ENCODE measurements around the gene UBASH3A. TPM values are rescaled to one million over a fixed set of nuclear protein-coding genes. Genes with fewer than 3 reads are reported as not detected.
A peak's percentile ranks its signal among the peaks of the same experiment; 100 is the strongest.

The UBASH3A gene
- total and polyA plus RNA-seq, 2 donors (not counting 1 experiment from before 2014, with no cell fraction given): 0.12 to 0.33 TPM

GRCh38 chr21:42453986-42454570 lies 50.4 kb downstream of the UBASH3A start:
- no peaks in the 10 kb centered on the region for H3K79me2 ChIP-seq (ENCODE audit: control insufficient read depth, insufficient read depth, low read length)
- H2AFZ ChIP-seq (ENCODE audit: insufficient read depth, low read depth, low read length, poor library complexity, severe bottlenecking): no peak overlapping the region
- TF ChIP-seq CTCF (IDR thresholded peaks at IDR 0.05) (no peak), EZH2 (IDR thresholded peaks at IDR 0.05; ENCODE audit: borderline replicate concordance, insufficient read depth, low read depth, low read length, poor library complexity, severe bottlenecking) (no peak)
- Mint-ChIP-seq H3K9me3 (ENCODE audit: insufficient read depth) (no peaks in the 10 kb centered on the region), H3K27ac (no peak overlapping the region), H3K4me3 (no peak overlapping the region), H3K27me3 (no peaks in the 10 kb centered on the region), H3K4me1 (peaks cover 6% of the 10 kb centered on the region)
- no peaks in the 10 kb centered on the region for H3K36me3 ChIP-seq (replicated peaks in 1 of 2; ENCODE audit: control extremely low read depth in 1 of 2, control insufficient read depth in 1 of 2, extremely low read depth in 1 of 2, insufficient read depth in 2 of 2, low read length in 1 of 2)
- intact Hi-C loops (cut with micrococcal nuclease): no loop called here
- H3K9me3 ChIP-seq (ENCODE audit: control extremely low read depth in 1 of 3, control insufficient read depth in 2 of 3, insufficient read depth in 1 of 3, low read length in 2 of 3): no peaks in the 10 kb centered on the region
- ChIA-PET POLR2A (no interaction called here), CTCF (interaction anchor here (0.8 to 3.5 kb wide), 3 partner anchors 82 to 287 kb away, joined by 3 to 16 read pairs (median 3); no protein-coding TSS in a partner anchor)
- no peak overlapping the region for H3K27ac ChIP-seq (ENCODE audit: low read length in 2 of 2)
- WGBS (ENCODE audit: insufficient coverage): 97% methylated on average over 15 of the region's 19 CpGs
- H4K20me1 ChIP-seq (ENCODE audit: control insufficient read depth, insufficient read depth, low read length, poor library complexity, severe bottlenecking): no peaks in the 10 kb centered on the region
- ATAC-seq (ENCODE audit: low read depth) (no peak), DNase-seq (no peak)
- peaks cover 0 to 9% of the 10 kb centered on the region in 2 donors for H3K4me1 ChIP-seq (ENCODE audit: control insufficient read depth in 2 of 2, insufficient read depth in 2 of 2, low read length in 2 of 2)
- peaks cover 0 to 12% (median 2%) of the 10 kb centered on the region in 4 experiments for H3K27me3 ChIP-seq (replicated peaks in 1 of 4; ENCODE audit: control extremely low read depth in 1 of 4, control insufficient read depth in 3 of 4, insufficient read depth in 4 of 4, low read length in 3 of 4)
- H3K4me3 ChIP-seq (ENCODE audit: control extremely low read depth in 1 of 5, extremely low read depth in 1 of 5, insufficient read depth in 1 of 5, low read depth in 2 of 5, low read length in 4 of 5): no peak overlapping the region
- no peak overlapping the region for H3K4me2 ChIP-seq (replicated peaks; ENCODE audit: low read depth, low read length, poor library complexity, severe bottlenecking)
- no peak overlapping the region for H3K9ac ChIP-seq (ENCODE audit: low read length)

GRCh38 chr21:42454786-42455185 lies 51.1 kb downstream of the UBASH3A start:
- TF ChIP-seq CTCF (IDR thresholded peaks at IDR 0.05): no peak
- TF ChIP-seq EZH2 (IDR thresholded peaks at IDR 0.05; ENCODE audit: borderline replicate concordance, insufficient read depth, low read depth, low read length, poor library complexity, severe bottlenecking): no peak
- intact Hi-C loops (cut with micrococcal nuclease): no loop called here
- Histone ChIP-seq H4K20me1 (ENCODE audit: control insufficient read depth, insufficient read depth, low read length, poor library complexity, severe bottlenecking) (no peaks in the 10 kb centered on the region), H3K9me3 (ENCODE audit: control extremely low read depth in 1 of 3, control insufficient read depth in 2 of 3, insufficient read depth in 1 of 3, low read length in 2 of 3) (no peaks in the 10 kb centered on the region), H3K4me1 (ENCODE audit: control insufficient read depth in 2 of 2, insufficient read depth in 2 of 2, low read length in 2 of 2) (peaks cover 4 to 15% of the 10 kb centered on the region in 2 donors), H3K27ac (ENCODE audit: low read length in 2 of 2) (no peak overlapping the region), H3K27me3 (replicated peaks in 1 of 4; ENCODE audit: control extremely low read depth in 1 of 4, control insufficient read depth in 3 of 4, insufficient read depth in 4 of 4, low read length in 3 of 4) (peaks cover 0 to 12% (median 2%) of the 10 kb centered on the region in 4 experiments), H3K4me3 (ENCODE audit: control extremely low read depth in 1 of 5, extremely low read depth in 1 of 5, insufficient read depth in 1 of 5, low read depth in 2 of 5, low read length in 4 of 5) (no peak overlapping the region), H3K36me3 (replicated peaks in 1 of 2; ENCODE audit: control extremely low read depth in 1 of 2, control insufficient read depth in 1 of 2, extremely low read depth in 1 of 2, insufficient read depth in 2 of 2, low read length in 1 of 2) (no peaks in the 10 kb centered on the region), H3K79me2 (ENCODE audit: control insufficient read depth, insufficient read depth, low read length) (no peaks in the 10 kb centered on the region), H3K4me2 (replicated peaks; ENCODE audit: low read depth, low read length, poor library complexity, severe bottlenecking) (no peak overlapping the region), H3K9ac (ENCODE audit: low read length) (no peak overlapping the region), H2AFZ (ENCODE audit: insufficient read depth, low read depth, low read length, poor library complexity, severe bottlenecking) (no peak overlapping the region)
- no peaks in the 10 kb centered on the region for H3K27me3 Mint-ChIP-seq
- ChIA-PET POLR2A (no interaction called here), CTCF (interaction anchor here (0.8 to 3.5 kb wide), 4 partner anchors 81 to 288 kb away, joined by 3 to 16 read pairs (median 3); no protein-coding TSS in a partner anchor)
- H3K27ac Mint-ChIP-seq: peak overlapping the region; percentile 2
- DNase-seq (no peak), ATAC-seq (ENCODE audit: low read depth) (no peak)
- H3K4me3 Mint-ChIP-seq: no peak overlapping the region
- peaks cover 11% of the 10 kb centered on the region for H3K4me1 Mint-ChIP-seq
- no peaks in the 10 kb centered on the region for H3K9me3 Mint-ChIP-seq (ENCODE audit: insufficient read depth)
- 95% methylated on average over 4 of the region's 9 CpGs for WGBS (ENCODE audit: insufficient coverage)

Measured in B cell (primary cell).